ENCODE measurements around the gene SMYD3.

GRCh38 chr1:245773344-245773743 lies 733.7 kb downstream of the SMYD3 start:
- TF ChIP-seq REST (IDR thresholded peaks at IDR 0.05; ENCODE audit: insufficient read depth in 1 of 2, low read depth in 2 of 2, low read length in 2 of 2), result no peak
- no peak for TF ChIP-seq POLR2AphosphoS5 (IDR thresholded peaks at IDR 0.05; ENCODE audit: low read depth, low read length)
- no peak for TF ChIP-seq TAF1 (IDR thresholded peaks at IDR 0.05; ENCODE audit: borderline replicate concordance, insufficient read depth, low read length)
- no peak for TF ChIP-seq SIN3A (IDR thresholded peaks at IDR 0.05; ENCODE audit: borderline replicate concordance, insufficient read depth, low read length)
- no peak for TF ChIP-seq FOXP2 (optimal IDR thresholded peaks at IDR 0.05; ENCODE audit: borderline replicate concordance, extremely low read depth, extremely low read length, insufficient read depth)
